Measurements from ENCODE around the gene WDR27. TPM values are rescaled to one million over a fixed set of nuclear protein-coding genes. Genes with fewer than 3 reads are reported as not detected.
"Not testable (repeated sequence)": the region's sequence is repeated elsewhere in the genome, so short reads cannot be mapped to it uniquely, and the experiment has no call there.

The WDR27 gene
- total RNA-seq, 2 donors from 2014 or later: 17.4 to 43.8 TPM

GRCh38 chr6:169474362-169474761, 227.5 kb downstream of the WDR27 start:
- Histone ChIP-seq H3K9me3 (peaks cover 7% of the 10 kb centered on the region), H3K27ac (no peak overlapping the region), H3K4me1 (no peaks in the 10 kb centered on the region), H3K9ac (ENCODE audit: low read depth in 2 of 2, low read length in 2 of 2) (no peak overlapping the region), H3K36me3 (no peaks in the 10 kb centered on the region), H3K27me3 (no peaks in the 10 kb centered on the region), H3K4me3 (no peak overlapping the region)
- TF ChIP-seq, protein P1, sequence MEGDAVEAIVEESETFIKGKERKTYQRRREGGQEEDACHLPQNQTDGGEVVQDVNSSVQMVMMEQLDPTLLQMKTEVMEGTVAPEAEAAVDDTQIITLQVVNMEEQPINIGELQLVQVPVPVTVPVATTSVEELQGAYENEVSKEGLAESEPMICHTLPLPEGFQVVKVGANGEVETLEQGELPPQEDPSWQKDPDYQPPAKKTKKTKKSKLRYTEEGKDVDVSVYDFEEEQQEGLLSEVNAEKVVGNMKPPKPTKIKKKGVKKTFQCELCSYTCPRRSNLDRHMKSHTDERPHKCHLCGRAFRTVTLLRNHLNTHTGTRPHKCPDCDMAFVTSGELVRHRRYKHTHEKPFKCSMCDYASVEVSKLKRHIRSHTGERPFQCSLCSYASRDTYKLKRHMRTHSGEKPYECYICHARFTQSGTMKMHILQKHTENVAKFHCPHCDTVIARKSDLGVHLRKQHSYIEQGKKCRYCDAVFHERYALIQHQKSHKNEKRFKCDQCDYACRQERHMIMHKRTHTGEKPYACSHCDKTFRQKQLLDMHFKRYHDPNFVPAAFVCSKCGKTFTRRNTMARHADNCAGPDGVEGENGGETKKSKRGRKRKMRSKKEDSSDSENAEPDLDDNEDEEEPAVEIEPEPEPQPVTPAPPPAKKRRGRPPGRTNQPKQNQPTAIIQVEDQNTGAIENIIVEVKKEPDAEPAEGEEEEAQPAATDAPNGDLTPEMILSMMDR (IDR thresholded peaks at IDR 0.05): no peak
- no peak for DNase-seq
- intact Hi-C loops (cut with DNase I): no loop called here

DNA sequence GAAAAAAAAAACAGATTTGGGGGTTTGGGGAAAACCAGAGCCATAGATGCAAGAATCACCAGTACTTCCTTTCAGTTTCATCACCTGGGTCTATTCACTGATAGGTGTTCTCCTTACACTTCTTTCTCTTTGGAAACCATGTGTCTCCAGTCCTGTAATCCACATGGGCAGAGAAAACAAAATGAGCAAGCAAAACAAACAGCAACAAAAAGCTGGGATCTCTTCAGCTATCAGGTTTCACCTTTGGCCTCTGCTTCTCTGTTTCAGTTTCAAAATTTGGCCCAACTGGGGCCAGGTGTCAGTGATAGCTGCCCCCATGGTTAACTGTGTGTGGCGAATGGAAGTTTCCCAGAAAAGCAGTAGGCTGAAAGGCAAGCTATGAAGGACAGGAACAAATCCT, 228.2 kb downstream of the WDR27 start:
- Histone ChIP-seq H3K27ac (no peak overlapping the region), H3K27me3 (no peaks in the 10 kb centered on the region), H3K36me3 (no peaks in the 10 kb centered on the region), H3K9me3 (peaks cover 7% of the 10 kb centered on the region), H3K9ac (ENCODE audit: low read depth in 2 of 2, low read length in 2 of 2) (no peak overlapping the region), H3K4me3 (no peak overlapping the region), H3K4me1 (no peaks in the 10 kb centered on the region)
- DNase-seq: no peak
- intact Hi-C loops (cut with DNase I): no loop called here
- TF ChIP-seq, protein P1 (IDR thresholded peaks at IDR 0.05): no peak

- Histone ChIP-seq H3K9me3 (peaks cover 7% of the 10 kb centered on the region), H3K27me3 (no peaks in the 10 kb centered on the region), H3K36me3 (no peaks in the 10 kb centered on the region), H3K4me1 (no peaks in the 10 kb centered on the region), H3K9ac (ENCODE audit: low read depth in 2 of 2, low read length in 2 of 2) (no peak overlapping the region), H3K27ac (no peak overlapping the region), H3K4me3 (no peak overlapping the region)
- DNase-seq: no peak
- TF ChIP-seq, protein P1 (IDR thresholded peaks at IDR 0.05): no peak
- intact Hi-C loops (cut with DNase I): no loop called here
These were observed 228.9 kb downstream of the WDR27 start for GRCh38 chr6:169472786-169473416.

DNA sequence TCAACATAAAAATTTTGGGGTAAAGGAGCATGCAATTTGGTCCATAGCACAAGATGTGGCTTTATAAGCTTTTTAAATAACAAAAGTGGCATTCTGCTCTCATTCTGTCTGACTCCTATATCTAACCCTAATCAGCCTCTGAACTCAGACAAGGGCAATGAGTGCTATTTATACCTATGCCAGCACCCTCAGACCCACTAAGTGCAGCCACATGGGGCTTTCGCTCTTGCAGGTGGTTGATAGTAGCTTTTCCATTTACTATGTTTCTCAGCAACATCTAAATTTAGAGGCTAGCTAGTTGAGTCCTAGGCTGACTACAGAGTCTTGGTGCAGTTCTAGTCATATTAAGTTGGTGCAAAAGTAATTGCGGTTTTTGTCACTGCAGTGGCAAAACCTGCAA, 231.0 kb downstream of the WDR27 start:
- Histone ChIP-seq H3K4me1 (no peaks in the 10 kb centered on the region), H3K36me3 (no peaks in the 10 kb centered on the region), H3K9ac (ENCODE audit: low read depth in 2 of 2, low read length in 2 of 2) (no peak overlapping the region), H3K27me3 (no peaks in the 10 kb centered on the region), H3K9me3 (peaks cover 7% of the 10 kb centered on the region), H3K27ac (no peak overlapping the region), H3K4me3 (no peak overlapping the region)
- intact Hi-C loops (cut with DNase I): no loop called here
- TF ChIP-seq, protein P1 (IDR thresholded peaks at IDR 0.05): no peak
- DNase-seq: no peak

DNA sequence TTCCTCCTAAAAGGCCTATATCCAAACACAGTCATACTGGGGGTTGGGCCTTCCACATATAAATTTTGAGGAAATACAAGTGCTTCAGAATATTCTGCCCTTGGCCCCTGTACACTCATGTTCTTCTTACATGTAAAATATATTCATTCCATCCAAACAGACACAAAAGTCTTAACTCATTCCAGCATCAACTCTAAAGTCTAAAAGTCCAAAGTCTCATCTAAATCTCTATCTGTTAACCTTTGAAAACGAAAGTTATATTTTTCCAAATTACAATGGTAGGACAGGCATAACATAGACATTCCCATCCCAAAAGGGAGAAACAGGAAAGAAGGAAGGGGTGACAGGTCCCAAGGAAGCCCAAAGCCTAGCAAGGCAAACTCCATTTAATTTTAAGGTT, 232.8 kb downstream of the WDR27 start:
- H3K36me3 ChIP-seq: no peaks in the 10 kb centered on the region
- no peaks in the 10 kb centered on the region for H3K27me3 ChIP-seq
- no peaks in the 10 kb centered on the region for H3K9me3 ChIP-seq
- no peak overlapping the region for H3K4me3 ChIP-seq
- H3K4me1 ChIP-seq: no peaks in the 10 kb centered on the region
- H3K9ac ChIP-seq (ENCODE audit: low read depth in 2 of 2, low read length in 2 of 2): no peak overlapping the region
- TF ChIP-seq, protein P1 (IDR thresholded peaks at IDR 0.05): no peak
- intact Hi-C loops (cut with DNase I): no loop called here
- H3K27ac ChIP-seq: no peak overlapping the region
- DNase-seq: no peak

- DNase-seq; H3K9me3 ChIP-seq; H3K27ac ChIP-seq; H3K4me3 ChIP-seq; H3K9ac ChIP-seq (ENCODE audit: low read depth in 2 of 2, low read length in 2 of 2); H3K36me3 ChIP-seq; H3K27me3 ChIP-seq; intact Hi-C loops (cut with DNase I); H3K4me1 ChIP-seq: not testable (repeated sequence)
These were observed 234.1 kb downstream of the WDR27 start for GRCh38 chr6:169467755-169468154.

DNA sequence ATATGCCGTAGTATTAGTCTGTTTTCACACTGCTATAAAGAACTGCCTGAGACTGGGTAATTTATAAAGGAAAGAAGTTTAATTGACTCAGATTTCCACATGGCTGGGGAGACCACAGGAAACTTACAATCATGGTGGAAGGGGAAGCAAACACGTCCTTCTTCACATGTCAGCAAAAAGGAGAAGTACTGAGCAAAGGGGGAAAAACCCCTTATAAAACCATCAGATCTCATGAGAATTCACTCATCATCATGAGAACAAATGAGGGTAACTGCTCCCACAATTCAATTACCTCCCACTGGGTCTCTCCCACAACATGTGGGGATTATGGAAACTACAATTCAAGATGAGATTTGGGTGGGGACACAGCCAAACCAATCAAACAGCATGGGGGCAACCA, 235.6 kb downstream of the WDR27 start:
- H3K4me3 ChIP-seq; DNase-seq; intact Hi-C loops (cut with DNase I); H3K9ac ChIP-seq (ENCODE audit: low read depth in 2 of 2, low read length in 2 of 2); H3K27ac ChIP-seq; H3K4me1 ChIP-seq; H3K36me3 ChIP-seq; H3K9me3 ChIP-seq; H3K27me3 ChIP-seq: not testable (repeated sequence)
